Stimulated activated memory B cell treated with anti-CD40 and anti-IgM and Interleukin-4, amounts not matched to agents 10 μg/mL and 1 μg/mL and 100 μg/mL, for 72 hours (primary cell): ENCODE measurements around the gene CHST8.
"Not testable (repeated sequence)": the region's sequence is repeated elsewhere in the genome, so short reads cannot be mapped to it uniquely, and the experiment has no call there.

Experiments used
- ATAC-seq: fragments of 150-1000 bp; cut with Tn5 transposase; 2 replicates; pipeline ENCODE4 v1.10.0; 2021
- H3K27ac Mint-ChIP-seq: one replicate; pipeline ENCODE4 v1.8.0; 2022; ENCODE audit warnings: mild to moderate bottlenecking, mixed read lengths
- H3K27me3 Mint-ChIP-seq: one replicate; pipeline ENCODE4 v1.8.0; 2022; ENCODE audit warnings: mixed read lengths
- H3K36me3 Mint-ChIP-seq: one replicate; pipeline ENCODE4 v1.8.0; 2022; ENCODE audit warnings: mixed read lengths
- H3K4me1 Mint-ChIP-seq: one replicate; pipeline ENCODE4 v1.8.0; 2022; ENCODE audit warnings: mixed read lengths
- H3K4me3 Mint-ChIP-seq: one replicate; pipeline ENCODE4 v1.8.0; 2022; ENCODE audit warnings: mild to moderate bottlenecking, moderate library complexity, mixed read lengths
- H3K9me3 Mint-ChIP-seq: one replicate; pipeline ENCODE4 v1.8.0; 2022; ENCODE audit warnings: mixed read lengths

The CHST8 gene

GRCh38 chr19:33647146-33647545, 25.4 kb downstream of the CHST8 start:
- ATAC-seq = no peak
- Mint-ChIP-seq H3K27me3 (no peaks in the 10 kb centered on the region), H3K4me1 (no peaks in the 10 kb centered on the region), H3K9me3 (peaks cover 10% of the 10 kb centered on the region), H3K36me3 (no peaks in the 10 kb centered on the region), H3K27ac (no peak overlapping the region), H3K4me3 (no peak overlapping the region)

GRCh38 chr19:33649627-33650305, 28.0 kb downstream of the CHST8 start:
- no peak for ATAC-seq
- H3K4me3 Mint-ChIP-seq = no peak overlapping the region
- H3K36me3 Mint-ChIP-seq = no peaks in the 10 kb centered on the region
- H3K4me1 Mint-ChIP-seq = no peaks in the 10 kb centered on the region
- H3K27ac Mint-ChIP-seq = no peak overlapping the region
- H3K9me3 Mint-ChIP-seq = peaks cover 19% of the 10 kb centered on the region
- no peaks in the 10 kb centered on the region for H3K27me3 Mint-ChIP-seq

- peaks cover 13% of the 10 kb centered on the region for H3K9me3 Mint-ChIP-seq
- H3K4me3 Mint-ChIP-seq = no peak overlapping the region
- H3K27me3 Mint-ChIP-seq = no peaks in the 10 kb centered on the region
- H3K36me3 Mint-ChIP-seq = no peaks in the 10 kb centered on the region
- no peaks in the 10 kb centered on the region for H3K4me1 Mint-ChIP-seq
- H3K27ac Mint-ChIP-seq = no peak overlapping the region
- no peak for ATAC-seq
Observed at GRCh38 chr19:33653684-33654083, 31.9 kb downstream of the CHST8 start.

- no peak for ATAC-seq
- no peaks in the 10 kb centered on the region for H3K27me3 Mint-ChIP-seq
- no peak overlapping the region for H3K27ac Mint-ChIP-seq
- H3K9me3 Mint-ChIP-seq = peaks cover 13% of the 10 kb centered on the region
- H3K4me1 Mint-ChIP-seq = no peaks in the 10 kb centered on the region
- no peaks in the 10 kb centered on the region for H3K36me3 Mint-ChIP-seq
- no peak overlapping the region for H3K4me3 Mint-ChIP-seq
Observed at GRCh38 chr19:33654840-33655508, 33.2 kb downstream of the CHST8 start.

GRCh38 chr19:33659835-33660234, 38.1 kb downstream of the CHST8 start:
- no peaks in the 10 kb centered on the region for H3K36me3 Mint-ChIP-seq
- no peaks in the 10 kb centered on the region for H3K4me1 Mint-ChIP-seq
- no peaks in the 10 kb centered on the region for H3K9me3 Mint-ChIP-seq
- H3K27ac Mint-ChIP-seq = no peak overlapping the region
- no peak overlapping the region for H3K4me3 Mint-ChIP-seq
- no peak for ATAC-seq
- no peaks in the 10 kb centered on the region for H3K27me3 Mint-ChIP-seq

GRCh38 chr19:33660410-33661124, 38.8 kb downstream of the CHST8 start:
- no peaks in the 10 kb centered on the region for H3K36me3 Mint-ChIP-seq
- H3K9me3 Mint-ChIP-seq = no peaks in the 10 kb centered on the region
- H3K27me3 Mint-ChIP-seq = no peaks in the 10 kb centered on the region
- H3K4me1 Mint-ChIP-seq = no peaks in the 10 kb centered on the region
- H3K4me3 Mint-ChIP-seq = no peak overlapping the region
- no peak overlapping the region for H3K27ac Mint-ChIP-seq
- ATAC-seq = no peak

GRCh38 chr19:33661336-33661735, 39.6 kb downstream of the CHST8 start:
- no peaks in the 10 kb centered on the region for H3K4me1 Mint-ChIP-seq
- no peak overlapping the region for H3K27ac Mint-ChIP-seq
- H3K9me3 Mint-ChIP-seq = no peaks in the 10 kb centered on the region
- H3K4me3 Mint-ChIP-seq = no peak overlapping the region
- H3K36me3 Mint-ChIP-seq = no peaks in the 10 kb centered on the region
- no peaks in the 10 kb centered on the region for H3K27me3 Mint-ChIP-seq
- ATAC-seq = no peak

GRCh38 chr19:33662391-33663092, 40.8 kb downstream of the CHST8 start:
- Mint-ChIP-seq H3K27me3 (no peaks in the 10 kb centered on the region), H3K4me1 (no peaks in the 10 kb centered on the region)

GRCh38 chr19:33663316-33663715, 41.6 kb downstream of the CHST8 start:
- H3K4me3 Mint-ChIP-seq, H3K27me3 Mint-ChIP-seq, H3K9me3 Mint-ChIP-seq, H3K4me1 Mint-ChIP-seq, H3K27ac Mint-ChIP-seq, H3K36me3 Mint-ChIP-seq, ATAC-seq: not testable (repeated sequence)

More at GRCh38 chr19:33662391-33663092, 40.8 kb downstream of the CHST8 start:
- Mint-ChIP-seq H3K36me3 (no peaks in the 10 kb centered on the region), H3K4me3 (no peak overlapping the region), H3K27ac (no peak overlapping the region), H3K9me3 (no peaks in the 10 kb centered on the region)
- no peak for ATAC-seq

GRCh38 chr19:33664744-33665143, 43.0 kb downstream of the CHST8 start:
- ATAC-seq = no peak
- peaks cover 3% of the 10 kb centered on the region for H3K9me3 Mint-ChIP-seq
- no peaks in the 10 kb centered on the region for H3K36me3 Mint-ChIP-seq
- H3K4me3 Mint-ChIP-seq = no peak overlapping the region
- H3K27ac Mint-ChIP-seq = no peak overlapping the region
- H3K4me1 Mint-ChIP-seq = no peaks in the 10 kb centered on the region
- H3K27me3 Mint-ChIP-seq = no peaks in the 10 kb centered on the region

GRCh38 chr19:33665776-33666595, 44.2 kb downstream of the CHST8 start:
- no peaks in the 10 kb centered on the region for H3K4me1 Mint-ChIP-seq
- no peaks in the 10 kb centered on the region for H3K27me3 Mint-ChIP-seq
- no peak overlapping the region for H3K4me3 Mint-ChIP-seq
- no peak for ATAC-seq
- no peaks in the 10 kb centered on the region for H3K36me3 Mint-ChIP-seq
- no peak overlapping the region for H3K27ac Mint-ChIP-seq
- peaks cover 3% of the 10 kb centered on the region for H3K9me3 Mint-ChIP-seq

GRCh38 chr19:33667141-33667650, 45.4 kb downstream of the CHST8 start:
- H3K4me1 Mint-ChIP-seq = no peaks in the 10 kb centered on the region
- H3K27ac Mint-ChIP-seq = no peak overlapping the region
- H3K4me3 Mint-ChIP-seq = no peak overlapping the region
- H3K27me3 Mint-ChIP-seq = no peaks in the 10 kb centered on the region
- H3K36me3 Mint-ChIP-seq = no peaks in the 10 kb centered on the region
- no peak for ATAC-seq
- H3K9me3 Mint-ChIP-seq = peaks cover 9% of the 10 kb centered on the region

GRCh38 chr19:33667881-33668280, 46.1 kb downstream of the CHST8 start:
- Mint-ChIP-seq H3K27ac (no peak overlapping the region), H3K9me3 (peaks cover 12% of the 10 kb centered on the region), H3K27me3 (no peaks in the 10 kb centered on the region), H3K4me1 (no peaks in the 10 kb centered on the region), H3K36me3 (no peaks in the 10 kb centered on the region), H3K4me3 (no peak overlapping the region)
- no peak for ATAC-seq

GRCh38 chr19:33668968-33669367, 47.2 kb downstream of the CHST8 start:
- no peak for ATAC-seq
- no peaks in the 10 kb centered on the region for H3K36me3 Mint-ChIP-seq
- H3K4me3 Mint-ChIP-seq = no peak overlapping the region
- H3K27ac Mint-ChIP-seq = no peak overlapping the region
- no peaks in the 10 kb centered on the region for H3K27me3 Mint-ChIP-seq
- H3K9me3 Mint-ChIP-seq = peaks cover 12% of the 10 kb centered on the region
- H3K4me1 Mint-ChIP-seq = no peaks in the 10 kb centered on the region
